Ovary (tissue), 3 donors: ENCODE results near the gene BCORL1.

Experiments used
- CTCF ChIP-seq, 3 donors: fragments of 450-650 bp in 2 of 3; fragments of 200-600 bp in 1 of 3; IDR thresholded peaks; one replicate each; pipeline versions ENCODE4 v1.5.1 to v1.8.0; 2016 to 2022; ENCODE audit warnings: antibody characterized with exemption in 3 of 3, mild to moderate bottlenecking in 1 of 3
- EP300 ChIP-seq: sonication (generic); formaldehyde crosslinking; IDR thresholded peaks from one replicate; pipeline ENCODE4 v1.6.1; 2017; ENCODE audit warnings: antibody characterized with exemption
- POLR2A ChIP-seq: fragments of 450-650 bp; IDR thresholded peaks from one replicate; pipeline ENCODE4 v1.6.1; 2017; ENCODE audit warnings: antibody characterized with exemption, mild to moderate bottlenecking, moderate library complexity
- donor health status: DM: no; HTN: no; CAD: no.

GRCh38 chrX:130053236-130053635 lies 70.8 kb downstream of the BCORL1 start:
- TF ChIP-seq POLR2A (no peak), CTCF (IDR thresholded peaks at IDR 0.05) (no peak), EP300 (no peak)
